NCI-H2196 (cell line): ENCODE data around the gene KCNIP4.

Source experiments
- DNase-seq: peaks from one replicate; lab custom pipeline; 2025; ENCODE audit not compliant: unreplicated experiment; lab: John Stamatoyannopoulos, UW

KCNIP4 gene

DNA sequence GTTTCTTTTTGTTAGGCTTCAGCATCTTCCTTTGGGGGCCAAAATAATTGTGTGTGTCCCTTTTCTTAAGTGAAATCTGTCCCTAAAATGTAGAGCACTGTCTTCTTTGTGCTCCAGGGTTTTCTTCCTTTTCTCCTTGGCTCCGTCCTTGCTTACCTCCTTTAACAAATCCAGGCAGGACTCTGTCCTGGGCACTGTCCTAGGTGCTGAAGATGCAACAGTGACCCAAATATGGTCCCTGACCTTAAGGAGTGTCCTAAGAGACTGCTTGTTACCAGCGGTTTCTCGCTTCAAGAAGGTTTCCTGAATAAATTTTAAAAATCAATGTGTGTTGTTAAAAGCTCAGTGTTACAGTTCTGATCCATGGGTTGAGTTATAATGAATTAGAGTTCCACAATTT is 471.8 kb downstream of the KCNIP4 start:
- no peak for DNase-seq

DNA sequence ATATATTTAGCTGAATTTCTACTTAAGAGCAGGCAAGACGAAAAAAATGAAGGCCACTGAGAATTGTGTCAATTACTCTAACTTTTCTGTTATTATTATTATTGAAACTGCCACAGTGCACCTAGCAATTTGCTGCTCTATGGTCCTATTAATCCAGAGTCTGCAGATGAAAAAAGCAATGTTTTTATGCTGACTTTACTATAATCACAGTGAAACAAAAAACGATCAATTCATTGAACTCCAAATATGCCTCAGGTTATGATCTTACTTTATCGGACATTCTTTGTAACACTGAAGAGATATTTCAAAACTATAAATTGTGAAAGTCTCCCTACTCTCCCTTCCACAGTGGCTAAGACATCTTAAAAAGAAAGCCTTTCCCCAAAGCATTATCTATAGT is 474.4 kb downstream of the KCNIP4 start:
- DNase-seq = no peak

- no peak for DNase-seq
Measured at GRCh38 chr4:21470535-21470934, 478.0 kb downstream of the KCNIP4 start.

- peak; percentile 1 for DNase-seq
Measured at GRCh38 chr4:21469438-21470300, 478.9 kb downstream of the KCNIP4 start.

DNA sequence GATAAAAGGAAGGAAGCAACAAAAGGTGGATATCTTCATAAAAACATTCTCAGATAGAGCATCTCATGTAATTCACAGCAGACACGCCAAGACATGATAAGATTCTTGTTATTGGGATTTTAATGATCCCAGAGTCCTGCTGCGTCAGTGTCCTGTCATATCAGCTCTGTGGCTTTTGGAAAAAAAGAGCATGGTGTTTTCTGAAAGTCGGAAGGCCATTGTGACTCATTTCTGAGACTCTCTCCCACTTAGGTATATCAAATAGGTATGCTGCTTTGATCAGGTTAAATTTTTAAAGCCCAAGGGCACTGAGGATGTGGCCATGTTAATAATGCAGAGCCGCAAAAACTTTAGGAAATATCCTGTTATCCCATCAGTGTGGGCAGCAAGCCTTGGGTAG is 481.0 kb downstream of the KCNIP4 start:
- no peak for DNase-seq

GRCh38 chr4:21457086-21457840 is 491.3 kb downstream of the KCNIP4 start:
- no peak for DNase-seq

DNA sequence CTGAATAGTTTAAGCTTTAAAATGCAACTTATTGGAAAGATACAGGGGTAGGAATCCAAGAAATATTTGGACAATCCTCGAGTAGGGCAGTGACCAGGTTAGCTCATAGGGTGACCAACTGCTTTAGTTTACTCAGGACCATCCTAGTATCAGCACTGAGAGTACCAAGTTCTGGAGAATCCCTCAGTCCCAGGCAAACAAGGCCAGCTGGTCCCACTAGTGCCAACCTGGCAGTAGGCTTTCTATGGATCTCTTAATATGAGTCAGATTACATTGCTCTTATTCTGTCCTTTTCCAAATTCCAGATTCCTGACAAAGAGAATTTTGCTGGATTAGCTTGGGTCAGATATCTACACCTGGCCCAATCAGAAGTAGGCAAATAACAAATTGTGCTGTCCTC is 493.7 kb downstream of the KCNIP4 start:
- DNase-seq = no peak

GRCh38 chr4:21454201-21454600 is 494.4 kb downstream of the KCNIP4 start:
- DNase-seq = no peak

- DNase-seq = no peak
Measured at GRCh38 chr4:21452931-21453330, 495.6 kb downstream of the KCNIP4 start.

GRCh38 chr4:21451032-21451431 is 497.5 kb downstream of the KCNIP4 start:
- no peak for DNase-seq

- no peak for DNase-seq
Measured at GRCh38 chr4:21450331-21450730, 498.2 kb downstream of the KCNIP4 start.

GRCh38 chr4:21447301-21448054 is 501.1 kb downstream of the KCNIP4 start:
- DNase-seq = no peak

- DNase-seq = no peak
Measured at GRCh38 chr4:21420166-21420565, 528.4 kb downstream of the KCNIP4 start.

DNA sequence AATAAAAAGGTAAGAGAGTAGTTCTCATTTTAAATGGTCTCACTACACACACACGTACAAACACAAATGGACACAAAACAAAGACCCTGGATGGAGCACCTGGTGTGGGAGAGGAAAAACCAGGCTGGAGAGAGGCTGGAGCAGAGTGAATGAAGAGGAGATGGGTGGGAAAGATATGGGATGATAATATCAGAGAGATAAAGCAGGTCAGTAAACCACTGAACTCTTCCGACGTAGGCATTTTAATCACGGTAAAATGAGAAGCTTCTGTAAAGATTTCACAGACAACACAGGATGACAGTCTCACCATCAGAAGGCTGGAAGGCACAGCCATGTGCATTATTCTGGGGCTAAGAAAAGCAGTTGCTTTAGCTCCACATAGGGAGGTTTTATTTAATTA is 532.8 kb downstream of the KCNIP4 start:
- DNase-seq = no peak

GRCh38 chr4:21413807-21414370 is 534.7 kb downstream of the KCNIP4 start:
- no peak for DNase-seq

DNA sequence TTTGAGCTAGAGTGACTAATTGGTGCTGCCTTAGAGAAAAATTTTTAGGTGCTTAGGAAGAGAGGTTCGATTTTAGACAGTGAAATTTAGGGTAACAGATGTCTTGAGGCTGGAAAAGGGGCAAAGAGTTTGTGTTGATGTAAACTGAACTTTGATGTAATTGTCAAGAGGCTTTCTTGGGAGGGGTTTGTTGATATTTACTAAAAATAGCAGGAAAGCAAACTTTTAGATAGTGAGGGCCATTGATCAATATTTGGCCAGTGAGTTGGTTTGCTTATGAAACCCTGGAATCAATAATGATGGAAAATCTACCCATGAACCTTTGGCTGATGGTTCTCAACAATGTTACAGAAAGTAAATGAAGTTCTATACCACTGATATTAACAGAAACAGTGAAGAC is 537.5 kb downstream of the KCNIP4 start:
- no peak for DNase-seq

- DNase-seq = no peak
Measured at GRCh38 chr4:21410372-21410771, 538.2 kb downstream of the KCNIP4 start.

- DNase-seq = no peak
Measured at GRCh38 chr4:21387683-21388082, 560.9 kb downstream of the KCNIP4 start.

DNA sequence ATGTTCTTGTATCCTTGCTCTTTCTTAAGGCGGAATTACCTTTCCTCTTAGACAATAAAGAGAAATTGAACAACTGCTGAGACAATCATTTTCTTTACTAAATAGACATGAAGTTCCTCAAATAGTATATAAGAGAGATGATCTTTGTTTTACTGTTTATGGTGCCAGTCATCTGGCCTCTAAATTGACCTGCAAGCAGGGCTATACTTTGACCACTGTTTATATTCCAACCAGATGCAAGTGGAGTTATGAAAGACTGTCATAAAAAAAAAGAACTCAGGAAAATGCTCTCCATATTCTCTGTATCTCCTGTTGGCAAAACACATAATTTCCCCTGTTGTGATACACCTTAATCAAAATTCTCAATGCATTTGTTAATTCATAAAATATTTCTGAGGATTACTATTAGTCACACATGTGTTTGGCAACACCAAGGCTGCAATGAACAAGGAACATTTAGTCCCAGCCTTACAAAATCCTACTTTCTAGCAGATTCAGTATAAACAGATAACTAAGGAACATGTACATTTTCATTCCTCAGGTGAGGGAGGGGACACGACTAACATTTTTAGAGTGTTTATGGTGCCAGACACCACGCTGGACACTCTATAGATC is 562.3 kb downstream of the KCNIP4 start:
- no peak for DNase-seq

- no peak for DNase-seq
Measured at GRCh38 chr4:21385706-21386105, 562.9 kb downstream of the KCNIP4 start.

- DNase-seq = no peak
Measured at GRCh38 chr4:21384609-21385008, 564.0 kb downstream of the KCNIP4 start.
